ENCODE results near the gene SLC47A2.

Gene SLC47A2

DNA sequence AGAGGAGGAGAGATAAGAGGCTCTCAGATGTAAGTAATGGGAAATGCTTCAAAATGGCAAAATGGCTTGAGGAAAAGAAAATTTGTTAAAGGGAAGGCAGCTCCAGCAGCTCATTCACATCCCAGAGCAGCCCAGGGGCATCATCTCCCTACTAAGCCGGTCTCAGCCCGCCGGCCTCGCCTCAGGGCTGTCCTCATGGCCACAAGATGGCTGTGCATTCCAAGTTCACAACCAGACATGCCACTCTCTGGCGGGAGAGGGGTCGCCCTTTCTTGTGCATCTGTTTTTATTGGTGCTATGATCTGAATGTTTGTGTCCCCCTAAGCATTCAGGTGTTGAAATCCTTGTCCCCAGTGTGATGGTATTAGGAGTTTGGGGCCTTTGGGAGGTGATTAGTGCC, 13.5 kb upstream of the SLC47A2 start:
- no peak for DNase-seq

DNA sequence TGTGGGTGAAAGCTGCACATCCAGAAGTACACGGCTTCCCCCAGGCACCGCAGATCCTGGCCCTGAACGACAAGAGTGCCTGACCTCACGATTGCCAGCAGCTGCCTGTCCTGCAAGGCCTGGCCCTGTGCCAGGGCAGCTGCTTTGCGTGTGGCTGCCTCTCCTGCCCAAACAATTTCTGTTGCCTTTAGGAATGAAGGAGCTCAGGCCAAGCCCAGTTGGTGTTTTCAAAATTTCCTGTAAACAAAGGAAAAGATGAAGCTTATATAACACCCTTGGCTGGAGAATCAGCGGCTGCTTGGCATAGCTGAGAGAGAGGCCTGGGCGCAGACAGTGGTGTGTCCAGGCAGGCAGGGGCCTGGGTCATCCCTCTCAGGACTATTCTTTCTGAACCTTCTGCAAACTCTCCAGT, 11.7 kb upstream of the SLC47A2 start:
- peak in 53 of 56 donors; percentile 34 to 89 (median 72) for DNase-seq

DNA sequence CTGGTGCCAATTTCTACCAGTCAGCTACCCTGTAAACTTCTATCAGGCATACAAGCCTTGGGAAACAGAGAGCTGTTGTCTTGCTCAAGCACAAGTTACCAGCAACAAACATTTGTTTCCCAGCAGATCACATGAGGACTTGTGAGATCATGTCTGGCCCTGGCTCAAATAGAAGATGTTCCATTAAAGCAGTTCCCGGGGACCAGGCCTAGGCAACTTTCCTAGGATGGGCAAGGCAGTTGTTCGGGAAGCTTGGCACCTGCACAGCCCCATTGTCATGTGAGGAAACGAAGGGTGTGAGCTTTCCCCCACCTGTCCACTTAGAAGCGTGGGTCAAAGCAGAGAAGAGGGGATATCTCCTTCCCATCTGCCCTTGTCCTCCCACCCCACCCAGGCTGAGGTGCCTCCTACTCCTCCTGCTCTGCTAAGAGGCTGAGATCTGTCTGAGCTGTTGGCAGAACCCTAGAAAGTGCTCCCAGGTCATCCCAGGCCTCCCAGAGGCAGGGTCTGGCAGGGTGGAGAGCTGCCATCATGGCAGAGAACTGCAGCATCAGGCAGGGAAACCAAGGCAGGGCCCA, 11.2 kb upstream of the SLC47A2 start:
- peak in 50 of 56 donors; percentile 28 to 88 (median 72) for DNase-seq

DNA sequence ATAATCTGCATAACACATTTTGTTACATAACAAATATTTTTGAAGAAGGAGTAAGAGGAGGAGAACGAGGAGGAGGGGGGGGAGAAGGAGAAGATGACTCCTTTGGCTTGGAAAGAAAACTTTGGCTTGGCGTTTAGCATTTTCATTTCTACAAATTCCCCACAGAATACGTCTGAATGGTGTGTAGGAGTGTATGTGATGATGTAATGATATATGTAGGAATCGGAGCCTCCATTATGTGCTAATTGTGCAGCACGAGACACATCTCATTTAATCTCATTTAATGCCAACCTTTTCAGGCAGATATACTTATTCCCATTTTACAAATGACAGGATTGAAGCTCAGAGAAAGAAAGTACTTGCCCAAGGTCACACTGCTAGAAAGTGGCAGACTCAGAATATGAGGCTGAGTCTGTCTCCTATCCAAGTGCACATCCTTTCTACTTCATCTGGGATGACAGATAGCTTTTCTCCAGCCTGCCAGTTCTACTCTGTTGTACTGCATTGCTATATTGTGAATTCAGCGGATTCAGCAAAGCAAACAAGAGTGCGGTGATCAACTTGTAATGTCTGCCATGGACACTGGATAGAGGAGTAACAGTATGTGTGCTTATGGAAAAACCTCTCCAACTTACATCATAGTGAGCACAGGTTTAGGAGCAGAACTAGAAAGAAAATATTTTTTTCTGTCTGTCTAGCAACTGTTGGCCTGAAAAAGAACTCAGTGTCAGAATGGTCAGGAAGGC, 10.4 kb upstream of the SLC47A2 start:
- peak in 1 of 56 donors; percentile 18 for DNase-seq

DNA sequence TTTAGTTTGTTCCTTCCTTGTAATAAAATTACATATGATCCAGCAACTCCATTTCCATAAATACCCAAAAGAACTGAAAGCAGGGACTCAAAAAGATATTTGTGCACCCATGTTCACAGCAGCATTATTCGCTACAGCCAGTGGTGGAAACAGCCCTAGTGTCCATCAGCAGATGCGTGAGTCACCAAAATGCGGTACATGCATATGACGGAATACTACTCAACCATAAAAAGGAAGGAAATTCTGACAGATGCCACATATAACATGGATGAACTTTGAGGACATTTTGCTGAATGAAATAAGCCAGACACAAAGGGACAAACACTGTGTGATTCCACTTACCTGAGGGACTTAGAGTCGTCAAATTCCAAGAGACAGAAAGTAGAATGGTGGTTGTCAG, 9.1 kb upstream of the SLC47A2 start:
- no peak for DNase-seq

DNA sequence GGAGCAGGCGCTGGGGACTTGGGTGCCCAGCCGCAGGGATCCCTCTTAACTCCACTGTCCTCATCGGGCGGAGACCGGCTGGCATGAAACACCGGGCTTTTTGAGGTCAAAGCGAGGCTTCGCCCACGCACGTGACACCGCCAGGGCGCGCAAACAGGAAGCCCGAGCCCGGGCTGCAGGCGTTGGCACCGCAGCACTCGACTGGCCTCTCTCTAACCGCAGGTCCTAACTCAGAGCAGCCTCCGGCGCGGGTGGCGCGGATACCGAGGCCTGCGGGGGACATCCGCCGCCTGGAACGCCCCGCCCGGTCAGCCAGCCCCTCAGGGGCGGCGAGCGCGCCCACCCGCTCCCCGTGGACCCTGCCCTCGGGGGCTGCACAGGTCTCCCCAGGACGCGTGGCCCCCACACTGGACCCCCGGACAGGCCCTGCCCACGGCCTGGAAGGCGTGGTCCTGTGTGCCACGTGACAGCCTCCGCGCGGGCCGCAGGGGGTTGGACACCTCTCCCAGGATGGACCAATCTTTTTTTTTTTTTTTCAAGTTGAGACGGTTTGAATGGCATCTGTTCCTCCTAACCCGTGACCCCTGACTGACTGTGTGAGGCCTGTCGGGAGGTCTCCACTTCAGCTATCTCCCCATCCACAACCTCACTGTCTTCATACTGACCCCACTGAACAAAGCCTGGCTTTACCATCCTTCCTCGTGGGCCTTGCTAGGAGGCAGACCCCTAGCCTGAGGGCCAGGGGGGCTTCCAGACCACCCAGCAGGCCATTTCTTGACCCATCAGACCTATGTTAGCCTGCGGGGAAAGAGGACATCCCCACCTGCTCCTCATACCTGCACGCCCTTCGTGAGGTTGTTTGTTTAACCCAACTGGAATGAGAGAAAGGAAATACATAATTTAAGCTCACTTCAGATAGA, 8.4 kb upstream of the SLC47A2 start:
- peak in 14 of 56 donors; percentile 16 to 63 (median 28) for DNase-seq

DNA sequence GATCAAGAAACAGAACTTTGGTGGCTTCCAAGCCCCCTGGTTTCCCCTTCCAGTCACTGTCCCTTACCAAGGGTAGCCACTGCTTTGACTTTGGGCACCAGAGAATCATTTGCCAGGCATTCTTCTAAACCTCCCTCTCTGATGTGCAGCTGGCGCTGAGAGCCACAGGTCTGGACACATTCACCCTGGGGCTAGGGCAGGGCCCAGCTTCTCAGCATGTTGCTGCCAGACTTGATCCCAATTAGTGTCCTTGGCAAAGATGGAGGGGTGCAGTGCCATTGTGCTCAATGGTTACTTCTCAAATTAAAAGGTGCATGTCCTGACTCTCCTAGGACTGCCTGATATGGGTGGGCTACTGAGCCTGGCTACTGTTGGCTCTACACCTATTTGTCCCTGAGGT, 7.6 kb upstream of the SLC47A2 start:
- no peak for DNase-seq

DNA sequence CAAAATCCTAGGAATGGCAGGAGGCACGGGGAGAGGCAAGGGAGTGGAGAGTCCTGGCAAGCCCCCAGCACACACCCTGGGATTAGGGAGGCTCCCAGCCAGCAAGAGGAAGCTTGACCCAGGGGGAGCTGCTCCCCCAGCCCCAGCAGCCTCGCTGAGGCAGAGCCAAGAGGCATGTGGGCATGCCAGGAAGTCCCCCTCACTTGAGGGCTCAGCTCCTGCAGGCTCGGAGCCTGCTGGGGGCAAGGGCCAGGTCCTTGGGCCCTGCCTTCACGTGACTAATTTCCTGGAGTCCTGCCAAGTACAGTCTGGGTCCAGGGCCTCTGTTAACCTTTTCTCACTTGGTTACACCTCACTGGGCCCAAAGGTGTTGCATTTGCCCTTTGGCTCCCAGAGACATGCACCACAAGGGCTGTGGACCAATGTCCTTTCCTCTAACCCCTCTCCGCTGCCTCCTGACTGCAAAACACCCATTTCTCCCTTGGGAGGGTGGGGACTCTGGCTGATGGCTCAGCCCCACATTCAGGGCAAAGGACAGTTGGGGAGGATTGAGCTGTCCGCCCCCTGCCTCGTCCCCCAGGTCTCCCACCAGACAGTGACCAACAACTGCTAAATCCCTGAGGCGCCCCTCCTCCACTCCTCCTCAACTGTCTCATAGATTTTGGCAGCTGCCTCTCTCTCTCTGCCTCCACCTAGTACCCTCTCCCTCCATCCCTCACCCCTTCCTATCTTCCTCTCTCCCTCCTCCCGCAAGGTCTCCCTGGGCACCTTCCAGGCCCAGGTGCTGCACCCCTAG, 4.4 kb upstream of the SLC47A2 start:
- no peak for DNase-seq

DNA sequence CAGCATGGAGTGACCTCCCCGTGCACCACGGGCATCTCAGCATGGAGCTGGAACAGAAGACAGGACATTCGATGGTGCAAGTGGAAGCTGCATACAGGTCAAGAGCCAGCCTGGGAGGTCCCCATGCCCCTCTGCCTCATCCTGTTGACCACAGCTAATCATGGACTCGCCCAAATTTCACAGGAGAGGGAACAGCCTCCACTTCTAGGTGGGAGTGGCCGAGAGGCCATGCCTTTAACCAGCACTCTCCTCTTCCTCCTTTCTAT, 3.8 kb upstream of the SLC47A2 start:
- DNase-seq: no peak

DNA sequence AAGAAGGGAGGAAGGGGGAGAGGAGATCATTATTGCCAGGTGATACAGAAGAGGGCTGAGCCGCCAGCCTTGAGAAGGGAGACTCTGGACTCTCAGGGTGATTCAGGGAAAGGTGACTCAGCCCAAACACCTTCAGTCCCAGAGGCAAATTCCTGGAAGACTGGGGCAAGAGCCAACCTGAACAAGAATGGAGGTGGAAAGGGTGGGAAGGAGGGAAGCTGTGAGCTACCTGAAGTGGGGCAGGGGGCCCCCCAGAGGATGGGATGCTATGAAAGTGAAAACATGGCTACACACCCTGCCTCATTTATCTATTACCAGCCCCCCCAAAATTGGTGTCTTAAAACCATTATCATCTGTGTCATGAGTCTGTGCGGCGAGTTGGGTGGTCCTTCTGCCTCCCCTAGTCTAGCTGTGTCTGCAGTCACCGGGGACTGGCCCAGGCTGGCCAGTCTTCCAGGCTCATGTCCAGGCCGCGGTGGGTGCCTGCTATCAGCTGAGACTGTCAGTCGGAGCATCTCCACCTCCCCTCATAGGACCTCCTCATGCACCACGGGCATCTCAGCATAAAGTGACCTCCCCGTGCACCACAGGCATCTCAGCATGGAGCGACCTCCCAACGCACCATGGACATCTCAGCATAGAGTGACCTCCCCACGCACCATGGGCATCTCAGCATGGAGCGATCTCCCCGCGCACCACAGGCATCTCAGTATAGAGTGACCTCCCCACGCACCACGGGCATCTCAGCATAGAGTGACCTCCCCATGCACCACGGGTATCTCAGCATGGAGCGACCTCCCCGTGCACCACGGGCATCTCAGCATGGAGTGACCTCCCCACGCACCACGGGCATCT, 3.2 kb upstream of the SLC47A2 start:
- no peak for DNase-seq

DNA sequence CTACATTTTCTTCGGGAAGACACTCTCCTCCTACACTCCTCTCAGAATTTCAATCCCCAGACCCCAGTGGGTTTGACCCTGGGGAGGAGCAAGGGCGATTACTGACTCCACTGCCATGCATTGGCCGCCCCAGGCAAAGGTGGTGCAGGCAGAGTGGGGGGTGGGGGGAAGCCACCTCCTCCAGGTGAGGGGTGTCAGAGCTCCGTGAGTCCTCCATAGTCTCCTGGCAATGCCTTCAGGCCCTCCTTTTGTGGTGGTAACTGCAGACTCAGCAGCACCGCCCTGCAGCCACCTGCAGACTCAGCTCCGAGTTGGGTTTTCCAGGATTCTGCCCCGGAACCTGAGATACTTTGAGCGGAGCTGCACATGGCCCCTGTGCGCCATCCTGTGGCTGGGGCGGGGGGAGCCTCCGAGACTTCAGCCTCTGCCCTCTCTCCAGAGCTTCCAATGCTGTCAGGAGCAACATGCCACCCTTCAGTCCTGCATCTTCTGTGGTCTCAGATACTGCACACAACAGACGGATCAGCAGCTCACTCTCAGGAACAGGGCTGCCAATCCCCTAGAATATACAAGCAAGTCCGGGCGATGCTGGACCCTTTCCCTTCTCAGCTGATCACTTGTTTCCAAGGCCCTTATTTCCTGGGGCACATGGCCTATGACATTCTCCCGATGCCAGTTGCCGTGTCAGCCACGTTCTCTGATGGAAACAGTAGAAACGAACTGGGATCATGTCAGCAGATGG, 2.4 kb upstream of the SLC47A2 start:
- DNase-seq: no peak

DNA sequence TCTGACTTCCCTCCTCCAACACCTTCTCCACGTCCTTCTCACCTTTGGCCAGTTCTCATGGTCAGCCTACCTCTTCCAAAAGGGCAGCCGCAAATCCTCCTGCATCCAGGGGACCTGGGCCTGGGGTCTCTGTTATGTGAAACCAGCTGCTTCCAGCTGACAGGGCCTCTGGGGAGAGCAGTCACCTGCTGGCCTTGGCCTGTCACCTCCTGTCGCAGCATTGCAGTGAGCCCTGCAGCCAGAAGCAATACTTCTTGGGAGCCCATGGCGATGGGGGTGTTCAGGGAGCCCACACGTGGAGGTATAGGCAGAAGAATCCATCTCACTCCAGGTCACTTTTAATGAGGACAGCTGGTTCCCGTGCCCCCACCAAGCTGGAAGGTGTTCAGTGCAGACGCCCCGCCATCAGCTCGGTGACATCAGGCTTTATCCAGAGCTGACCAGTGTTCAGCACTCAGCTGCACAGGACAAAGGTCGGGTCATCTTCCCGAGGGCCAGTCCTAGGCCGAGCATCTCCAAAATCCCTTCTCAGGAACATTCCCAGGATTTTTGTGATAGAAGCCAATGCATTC, 1.7 kb upstream of the SLC47A2 start:
- no peak for DNase-seq

DNA sequence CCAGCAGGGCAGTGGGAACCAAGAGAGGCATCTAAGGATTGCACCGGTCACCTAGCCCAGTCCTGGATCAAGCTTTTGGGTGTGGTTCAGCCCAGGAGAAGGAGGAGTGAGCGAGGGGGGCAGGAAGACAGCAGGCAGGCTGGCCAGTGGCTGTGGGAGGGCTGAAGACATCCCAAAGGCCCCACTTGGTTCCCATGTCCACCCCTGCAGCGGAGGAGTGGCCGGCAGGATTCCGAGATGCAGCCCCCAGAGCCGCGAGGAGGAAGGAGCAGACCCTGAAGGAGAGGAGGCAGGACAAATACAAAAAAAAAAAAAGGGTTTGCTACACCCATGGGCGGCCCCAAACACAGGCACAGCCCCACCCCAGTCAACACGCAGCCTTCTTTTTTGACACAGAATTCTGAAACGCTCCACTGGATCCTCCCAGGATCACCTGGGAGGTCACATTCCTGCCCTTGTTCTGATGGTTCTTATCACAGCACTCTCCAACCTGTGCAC, 1.1 kb upstream of the SLC47A2 start:
- no peak for DNase-seq

DNA sequence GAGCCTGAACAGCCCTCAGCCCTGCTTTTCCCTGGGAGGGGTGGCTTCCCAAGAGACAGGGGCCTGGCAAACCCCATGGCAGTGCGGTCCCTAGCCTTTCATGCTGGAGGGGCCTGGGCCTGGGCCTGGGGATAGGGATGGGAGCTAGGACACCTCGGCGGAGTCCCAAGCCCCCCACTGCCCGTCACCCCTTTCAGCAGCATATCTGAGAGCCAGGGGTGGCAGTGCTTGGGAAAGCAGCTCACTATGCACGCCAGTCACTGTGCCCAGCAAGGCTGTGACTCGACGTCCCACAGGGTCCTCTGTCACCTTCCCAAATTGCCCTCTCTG, 612 bp upstream of the SLC47A2 start:
- no peak for DNase-seq

DNA sequence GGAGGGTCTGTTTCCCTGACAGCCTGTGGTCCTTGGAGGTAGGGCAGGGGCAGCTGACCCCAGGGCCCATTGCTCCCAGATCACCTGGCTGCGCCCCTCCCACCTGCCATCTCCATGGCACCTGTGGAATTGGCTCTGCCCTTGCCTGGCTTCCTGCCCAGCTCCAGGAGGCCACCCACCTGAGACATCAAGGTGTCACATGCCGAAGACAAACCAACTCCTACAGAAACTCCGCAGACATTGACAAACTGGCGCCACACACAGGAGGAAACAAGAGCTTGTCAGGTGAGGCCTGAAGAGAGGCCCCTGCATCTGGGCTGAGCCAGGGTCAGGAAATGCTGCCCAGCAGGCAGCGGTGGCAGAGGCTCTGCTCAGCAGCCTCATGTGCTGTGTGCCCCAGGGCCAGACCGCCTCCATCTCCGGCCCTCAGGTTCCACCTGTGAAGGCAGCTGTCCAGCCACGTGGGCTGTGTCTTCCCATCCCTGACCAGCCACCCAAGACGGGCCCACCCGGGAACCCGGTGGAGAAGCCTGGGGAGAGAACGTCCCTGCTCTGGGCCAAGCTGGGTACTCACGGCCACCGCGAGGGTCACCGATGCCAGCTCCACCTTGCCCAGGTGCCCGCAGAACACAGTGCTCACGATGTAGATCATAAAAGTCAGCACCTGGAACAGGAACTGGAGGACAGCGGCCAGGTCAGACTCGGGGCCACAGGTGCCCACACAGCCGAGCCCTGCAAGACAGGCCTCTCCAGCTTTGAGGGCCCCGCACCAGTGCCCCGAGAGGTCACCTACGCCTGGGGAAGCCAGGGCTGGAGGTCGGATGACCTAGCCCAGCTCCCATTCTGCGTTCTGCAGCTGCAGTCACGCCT, 1.6 kb downstream of the SLC47A2 start:
- no peak for DNase-seq

DNA sequence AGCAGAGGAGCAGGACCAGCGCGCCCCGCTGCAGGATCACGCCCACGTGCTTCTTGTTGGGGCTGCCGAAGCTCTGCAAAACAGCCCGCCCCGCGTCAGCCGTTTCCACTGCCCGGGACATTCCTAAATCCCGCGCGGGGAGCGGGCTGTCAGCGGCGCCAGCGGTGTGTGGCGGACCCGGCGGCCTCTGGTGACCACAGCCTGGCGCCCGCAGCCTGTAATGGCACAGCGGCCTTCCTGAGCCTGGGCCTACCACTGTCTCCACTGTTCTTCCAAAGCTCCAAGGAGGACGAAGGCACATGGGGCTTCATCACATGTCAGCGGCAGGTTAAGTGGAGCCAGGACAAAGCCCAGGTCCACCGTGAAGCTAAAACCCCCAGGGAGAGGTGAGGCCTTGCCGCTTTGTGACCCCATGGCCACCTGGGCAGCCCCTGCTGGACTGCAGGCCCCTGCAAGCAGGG, 2.5 kb downstream of the SLC47A2 start:
- no peak for DNase-seq

DNA sequence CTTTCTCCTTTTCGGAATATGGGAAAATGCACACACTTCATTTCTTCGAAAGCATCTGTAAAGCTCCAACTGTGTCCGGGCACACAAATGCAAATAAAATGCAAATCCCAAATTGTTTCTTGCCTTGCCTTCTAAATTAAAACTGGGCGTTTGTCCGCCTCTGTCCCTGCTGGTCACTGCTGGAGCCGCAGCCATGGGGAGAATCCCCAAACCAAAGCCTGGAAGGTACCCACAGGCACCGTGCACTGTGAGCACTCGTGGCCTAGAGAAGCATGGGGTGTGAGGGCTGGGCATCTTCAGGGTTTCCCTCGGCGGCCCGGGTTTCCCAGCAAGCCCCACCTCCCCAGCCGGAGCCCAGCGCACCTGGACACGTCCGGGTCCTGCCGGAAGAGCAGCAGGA, 2.9 kb downstream of the SLC47A2 start:
- DNase-seq: no peak

DNA sequence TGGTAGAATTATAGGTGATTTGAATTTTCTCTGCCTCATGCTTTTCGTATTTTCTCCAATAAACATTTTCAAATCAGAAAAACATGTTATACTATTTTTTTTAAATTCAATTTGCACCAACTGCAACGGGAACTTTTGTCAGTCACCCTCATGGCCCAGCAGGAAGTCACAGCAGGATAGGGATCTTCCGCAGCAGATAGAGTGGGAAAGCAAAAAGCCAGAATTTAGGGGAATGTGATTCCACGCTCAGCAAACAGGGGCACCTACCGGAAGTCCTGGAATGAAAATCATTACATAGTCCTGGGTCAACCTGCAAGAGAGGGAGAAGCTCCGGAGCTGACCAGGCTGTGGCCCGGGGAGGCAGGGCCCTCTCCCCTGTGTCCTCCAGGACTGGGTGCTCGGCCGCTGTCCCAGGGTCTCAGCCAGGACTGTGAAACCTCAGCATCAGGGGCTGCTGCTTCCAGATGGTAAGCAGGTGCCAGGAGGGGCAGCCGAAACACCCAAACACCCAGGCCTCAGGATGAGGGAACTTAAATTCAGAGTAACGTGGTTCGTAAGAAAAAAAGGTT, 3.9 kb downstream of the SLC47A2 start:
- no peak for DNase-seq
